NOMO-1 treated with DMSO at 0.1 percent for 48 hours (cell line): Measurements from ENCODE around the gene CENPK.
A peak's percentile ranks its signal among the peaks of the same experiment; 100 is the strongest.
"Not testable (repeated sequence)": the region's sequence is repeated elsewhere in the genome, so short reads cannot be mapped to it uniquely, and the experiment has no call there.

Experiments
- DNase-seq: peaks from one replicate; lab custom pipeline; 2025; ENCODE audit not compliant: unreplicated experiment; lab: John Stamatoyannopoulos, UW

The CENPK gene, protein sequence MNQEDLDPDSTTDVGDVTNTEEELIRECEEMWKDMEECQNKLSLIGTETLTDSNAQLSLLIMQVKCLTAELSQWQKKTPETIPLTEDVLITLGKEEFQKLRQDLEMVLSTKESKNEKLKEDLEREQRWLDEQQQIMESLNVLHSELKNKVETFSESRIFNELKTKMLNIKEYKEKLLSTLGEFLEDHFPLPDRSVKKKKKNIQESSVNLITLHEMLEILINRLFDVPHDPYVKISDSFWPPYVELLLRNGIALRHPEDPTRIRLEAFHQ

DNA sequence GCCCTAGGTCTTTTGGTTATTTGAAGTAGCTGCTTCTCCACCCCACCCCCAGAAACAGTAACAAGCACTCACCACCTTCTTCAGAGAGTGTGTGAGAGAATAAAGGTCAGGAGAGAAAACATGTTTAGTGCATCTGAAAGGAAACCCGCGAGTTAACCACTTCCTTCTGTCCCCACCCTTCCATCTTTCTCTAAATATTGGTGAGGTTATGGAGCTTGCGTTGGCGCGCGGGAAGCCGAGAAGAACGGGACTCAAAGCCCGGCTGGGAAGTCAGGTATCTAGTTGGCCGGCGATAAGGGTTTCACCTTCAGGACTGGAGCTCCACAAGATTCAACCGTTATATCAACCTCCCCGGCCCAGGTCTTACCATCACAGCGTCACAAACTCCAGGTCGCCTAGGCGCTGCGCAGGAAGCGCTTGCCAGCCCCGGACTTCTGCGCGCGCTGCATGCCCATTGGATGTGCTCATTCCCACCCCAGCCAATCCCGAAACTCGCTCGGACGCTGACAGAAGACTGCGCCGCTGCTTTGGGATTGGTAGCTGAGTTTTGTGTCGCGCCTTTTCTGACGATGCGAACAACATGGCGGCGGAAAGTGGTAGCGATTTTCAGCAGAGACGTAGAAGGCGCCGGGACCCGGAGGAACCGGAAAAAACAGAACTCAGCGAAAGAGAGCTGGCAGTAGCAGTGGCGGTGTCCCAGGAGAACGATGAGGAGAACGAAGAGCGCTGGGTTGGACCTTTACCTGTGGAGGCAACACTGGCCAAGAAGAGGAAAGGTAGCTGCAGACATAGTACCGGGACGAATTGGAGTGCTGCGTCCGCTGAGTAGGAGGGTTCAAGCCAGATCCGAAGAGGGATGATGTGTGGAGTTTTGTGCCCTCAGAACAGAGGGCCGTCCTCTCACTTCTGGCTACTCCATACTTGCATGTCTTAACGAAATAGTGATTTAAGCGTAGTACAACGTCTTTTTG is at the start of gene CENPK, which contains the start of gene PPWD1:
Gene CENPK (minus strand): TSS at position 438 of the 971 bp plus-strand sequence. CDS start 8,261 bp downstream, outside the sequence.
Gene PPWD1 (plus strand): TSS at position 566 of the 971 bp plus-strand sequence. CDS start 15 bp downstream, at position 581.
- DNase-seq = peak; percentile 97

DNA sequence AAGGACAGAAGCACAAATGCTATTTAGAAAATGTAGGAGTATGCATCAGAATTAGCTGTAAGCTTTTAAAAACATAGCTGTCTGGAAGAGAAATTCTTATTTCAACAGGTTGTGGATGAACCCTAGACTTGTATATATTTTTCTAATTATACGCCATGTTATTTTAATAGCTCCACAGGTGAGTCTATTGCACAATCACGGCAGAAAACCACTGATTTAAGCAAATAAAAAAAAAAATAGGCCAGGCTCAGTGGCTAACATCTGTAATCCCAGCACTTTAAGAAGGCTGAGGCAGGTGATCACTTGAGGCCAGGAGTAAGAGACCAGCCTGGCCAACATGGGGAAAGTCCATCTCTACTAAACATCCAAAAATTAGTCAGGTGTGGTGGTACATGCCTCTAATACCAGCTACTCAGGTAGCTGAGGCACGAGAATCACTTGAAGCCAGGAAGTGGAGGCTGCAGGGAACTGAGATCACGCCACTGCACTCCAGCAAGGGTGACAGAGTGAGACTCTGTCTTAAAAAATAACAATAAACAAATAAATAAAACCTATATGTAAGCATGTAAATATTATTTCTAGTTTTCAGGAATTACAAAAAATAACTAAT is 49.4 kb upstream of the CENPK start:
- no peak for DNase-seq

DNA sequence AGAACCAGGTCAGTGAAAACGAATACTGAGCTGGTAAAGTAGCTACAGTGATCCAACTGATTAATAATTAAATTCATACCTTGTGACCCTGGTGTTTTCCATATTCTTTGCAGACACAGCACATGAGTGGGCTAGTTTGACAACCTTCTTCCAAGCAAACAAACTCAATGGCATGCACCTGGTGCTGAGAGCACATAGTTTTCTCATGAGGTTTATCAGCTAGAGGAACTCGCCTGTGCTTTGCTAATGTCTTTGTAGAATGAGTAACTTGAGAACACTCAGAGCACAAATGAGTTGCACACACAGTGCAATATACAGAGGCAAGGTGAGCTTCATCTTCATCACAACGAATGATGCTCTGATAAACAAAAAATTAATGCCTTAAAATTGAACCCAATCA is 48.6 kb upstream of the CENPK start:
- DNase-seq = no peak

DNA sequence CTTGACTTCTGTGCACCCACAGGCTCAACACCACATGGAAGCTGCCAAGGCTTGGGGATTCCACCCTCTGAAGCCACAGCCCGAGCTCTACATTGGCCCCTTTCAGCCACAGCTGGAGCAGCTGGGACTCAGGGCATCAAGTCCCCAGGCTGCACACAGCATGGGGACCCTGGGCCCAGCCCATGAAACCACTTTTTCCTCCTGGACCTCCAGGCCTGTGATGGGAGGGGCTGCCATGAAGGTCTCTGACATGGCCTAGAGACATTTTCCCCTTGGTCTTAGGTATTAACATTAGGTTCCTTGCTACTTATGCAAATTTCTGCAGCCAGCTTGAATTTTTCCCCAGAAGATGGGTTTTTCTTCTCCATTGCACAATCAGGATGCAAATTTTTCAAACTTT is 38.8 kb upstream of the CENPK start:
- not testable (repeated sequence) for DNase-seq

DNA sequence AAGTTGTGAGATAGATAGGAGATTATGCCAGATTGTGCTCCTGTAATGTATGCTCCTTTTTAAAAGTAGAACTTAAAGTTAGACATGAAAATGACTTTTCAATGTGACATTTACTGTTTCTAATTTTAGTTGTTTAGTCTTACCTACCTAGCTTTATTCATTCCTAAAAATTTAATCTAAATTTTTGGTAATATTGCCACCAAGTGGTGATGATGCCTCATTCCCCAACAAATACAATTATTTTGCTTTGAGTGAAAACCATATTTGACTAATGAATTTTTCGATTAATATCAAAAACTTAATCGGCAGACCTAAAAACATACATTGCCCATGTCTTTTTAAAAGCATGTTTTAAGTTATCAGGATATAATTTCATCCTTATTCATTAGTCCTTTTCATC is 25.7 kb upstream of the CENPK start:
- no peak for DNase-seq

DNA sequence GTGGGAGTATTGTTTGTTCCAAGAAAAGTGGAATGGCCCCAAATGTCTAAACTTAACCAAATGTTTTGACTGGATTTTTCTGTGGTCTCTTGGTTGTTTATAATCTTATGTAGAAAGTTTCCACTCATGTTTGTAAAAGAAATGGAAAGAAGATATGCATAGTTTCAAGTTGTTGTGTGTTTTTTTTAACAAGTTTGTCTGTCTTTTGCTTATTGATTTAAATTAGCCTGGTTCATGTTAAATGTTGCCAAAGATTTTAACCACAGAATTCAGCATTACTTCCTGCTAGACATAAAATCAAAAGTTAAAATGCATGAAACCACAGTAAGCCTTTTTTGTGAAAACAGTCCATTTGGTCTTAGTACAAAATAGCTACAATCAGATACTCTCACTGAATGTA is 14.2 kb upstream of the CENPK start:
- no peak for DNase-seq

DNA sequence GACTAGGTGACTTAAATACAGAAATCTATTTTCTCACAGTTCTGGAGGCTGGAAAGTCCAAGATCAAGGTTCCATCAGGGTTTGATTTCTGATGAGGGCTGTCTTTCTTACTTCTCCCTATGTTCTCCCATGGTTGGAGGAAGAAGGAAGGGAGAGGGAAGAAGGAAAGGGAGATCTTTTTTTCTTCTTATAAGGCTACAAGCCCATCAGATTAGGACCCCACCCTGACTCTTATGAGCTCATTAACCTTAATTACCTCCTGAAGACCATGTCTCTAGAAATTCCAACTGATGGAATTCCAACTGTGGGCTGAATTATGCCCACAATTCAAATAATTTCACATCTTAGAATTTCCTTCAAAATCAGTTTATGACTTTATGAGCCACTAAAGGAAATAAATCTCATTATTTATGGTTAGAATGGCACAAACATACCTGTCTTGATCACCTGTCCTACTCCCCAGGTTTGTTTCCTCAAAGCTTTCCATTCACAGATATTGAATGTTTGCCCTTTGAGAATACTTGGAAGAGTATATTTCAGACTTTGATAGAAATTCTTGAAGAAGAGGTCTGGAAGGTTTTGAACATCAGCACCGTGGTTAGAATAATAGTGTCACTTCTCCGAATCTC is 7.7 kb upstream of the CENPK start:
- no peak for DNase-seq

DNA sequence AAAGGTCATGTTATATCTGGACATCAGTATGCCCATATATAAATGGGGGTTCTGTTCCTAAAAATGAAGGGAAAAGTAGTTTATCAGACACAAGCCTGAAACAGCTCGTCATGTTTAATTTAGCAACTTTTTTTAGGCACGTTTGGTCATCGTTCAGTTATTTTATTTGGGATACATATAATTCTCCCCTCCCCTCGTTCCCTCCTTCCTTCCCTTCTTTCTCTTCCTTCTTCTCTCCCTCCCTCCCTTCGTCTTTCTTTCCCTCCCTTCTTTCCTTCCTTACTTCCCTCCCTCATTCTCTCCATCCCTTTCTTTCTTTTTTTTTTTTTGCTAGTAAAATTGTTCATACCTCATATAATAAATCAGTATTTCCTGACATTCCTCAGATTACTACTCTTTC is 3.5 kb upstream of the CENPK start:
- DNase-seq = no peak

DNA sequence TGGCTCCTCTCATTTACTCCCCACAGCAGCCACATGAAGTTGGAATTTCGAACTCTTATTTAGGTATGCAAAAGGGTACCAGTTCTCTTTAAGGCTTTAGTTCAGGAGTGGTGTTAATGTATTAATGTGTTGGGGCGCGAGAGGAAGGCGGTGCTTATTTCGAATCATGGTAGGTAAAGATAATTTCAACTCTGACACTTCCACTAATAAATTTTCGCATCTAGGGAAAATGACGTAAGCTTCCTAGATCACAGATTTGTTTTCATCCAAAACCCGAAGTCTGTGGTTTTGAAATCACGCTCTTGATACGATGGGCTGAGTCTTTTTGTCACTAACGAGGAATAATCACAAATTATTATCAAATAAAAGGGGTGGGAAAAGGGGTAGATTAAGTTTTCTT is 809 bp upstream of the CENPK start:
- DNase-seq = no peak

DNA sequence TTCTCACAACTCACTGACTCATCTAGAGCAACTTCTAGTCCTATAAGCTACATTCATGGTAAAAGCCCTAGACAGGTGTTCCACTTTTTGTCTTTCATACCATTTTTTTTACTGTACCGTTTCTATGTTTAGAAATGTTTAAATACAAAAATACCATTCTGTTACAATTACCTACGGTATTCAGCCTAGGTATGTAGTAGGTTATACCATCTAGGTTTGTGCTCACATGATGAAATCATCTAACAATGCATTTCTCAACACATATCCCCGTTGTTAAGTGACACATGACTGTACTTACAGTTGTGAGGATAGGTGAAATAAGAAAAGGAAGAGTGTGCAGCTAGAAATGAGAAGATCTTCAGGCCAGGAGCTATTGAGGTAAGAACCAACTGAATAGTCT is 6.2 kb downstream of the CENPK start:
- no peak for DNase-seq

DNA sequence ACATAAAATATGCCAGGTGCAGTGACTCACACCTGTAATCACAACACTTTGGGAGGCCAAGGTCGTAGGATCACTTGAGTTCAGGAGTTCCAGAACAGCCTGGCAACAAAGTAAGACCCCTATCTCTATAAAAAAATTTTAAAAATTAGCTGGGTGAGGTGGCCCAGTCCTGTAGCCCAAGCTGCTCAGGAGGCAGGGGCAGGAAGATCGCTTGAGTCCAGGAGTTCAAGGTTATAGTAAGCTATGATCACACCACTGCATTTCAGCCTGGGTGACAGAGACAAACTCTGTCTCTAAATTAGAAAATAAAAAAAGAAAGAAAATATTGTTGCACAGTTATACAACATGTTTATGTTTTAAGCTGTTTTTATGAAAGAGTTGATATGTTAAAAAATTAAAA is 6.8 kb downstream of the CENPK start:
- no peak for DNase-seq

DNA sequence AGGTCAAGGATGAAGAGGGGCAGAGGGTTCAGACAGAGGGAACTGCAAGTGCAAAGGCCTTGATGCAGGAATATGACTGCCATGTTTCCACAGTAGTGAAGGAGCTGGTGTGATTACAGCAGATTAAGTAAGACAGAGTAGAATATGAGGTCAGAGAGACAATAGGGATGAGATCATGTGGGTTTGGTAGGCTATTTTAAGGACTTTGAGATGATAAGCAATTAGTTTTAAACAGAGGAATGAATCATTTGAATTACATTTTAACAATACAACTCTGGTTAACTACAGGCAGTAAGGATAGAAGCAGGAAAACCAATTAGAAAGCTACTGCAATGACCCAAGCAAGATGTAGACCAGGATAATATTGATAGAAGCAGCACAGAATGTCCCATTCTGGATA is 7.7 kb downstream of the CENPK start:
- DNase-seq = no peak

DNA sequence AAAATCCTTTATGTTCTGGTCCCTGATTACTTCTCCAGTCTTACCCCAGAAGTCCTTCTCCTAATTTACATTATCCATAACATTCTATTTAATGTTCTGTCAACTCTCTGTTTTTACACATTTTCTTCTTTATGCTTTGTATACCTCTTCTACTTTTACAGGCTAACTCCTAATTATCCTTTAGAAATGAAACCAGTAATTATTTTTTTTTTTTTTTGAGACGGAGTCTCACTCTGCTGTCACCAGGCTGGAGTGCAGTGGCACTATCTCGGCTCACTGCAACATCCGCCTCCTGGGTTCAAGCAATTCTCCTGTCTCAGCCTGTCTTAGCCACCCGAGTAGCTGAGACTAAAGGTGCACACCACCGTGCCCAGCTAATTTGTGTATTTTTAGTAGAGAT is 9.0 kb downstream of the CENPK start:
- no peak for DNase-seq

DNA sequence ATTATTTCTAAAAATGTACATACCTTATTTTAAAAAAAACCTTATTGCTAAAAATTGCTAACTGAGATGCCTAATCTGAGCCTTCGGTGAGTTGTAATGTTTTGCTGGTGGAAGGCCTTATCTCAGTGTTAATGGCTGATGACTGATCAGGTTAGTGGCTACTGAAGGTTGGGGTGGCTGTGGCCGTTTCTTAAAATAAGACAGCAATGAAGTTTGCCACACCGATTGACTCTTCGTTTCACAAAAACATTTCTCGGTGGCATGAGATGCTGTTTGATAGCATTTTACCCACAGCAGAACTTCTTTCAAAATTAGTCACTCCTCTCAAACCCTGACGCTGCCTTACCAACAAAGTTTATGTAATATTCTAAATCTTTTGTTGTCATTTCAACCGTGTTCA is 14.7 kb downstream of the CENPK start:
- no peak for DNase-seq

DNA sequence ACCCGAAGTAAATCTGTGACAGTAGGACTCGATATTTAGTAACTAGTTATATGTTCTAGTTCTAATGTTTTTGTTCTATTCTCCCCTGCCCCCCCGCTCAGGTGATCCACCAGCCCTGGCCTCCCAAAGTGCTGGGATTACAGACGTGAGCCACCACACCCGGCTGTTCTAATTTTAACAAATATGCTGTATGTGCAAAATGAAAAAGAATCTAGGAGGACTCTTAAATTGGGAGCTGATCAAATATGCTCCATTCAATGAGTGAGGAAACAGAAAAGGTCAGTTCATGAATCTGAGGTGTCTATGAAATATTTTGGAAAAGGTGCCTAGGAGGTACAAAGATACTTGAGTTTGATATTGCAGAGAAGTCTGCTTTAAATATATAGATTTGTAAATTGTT is 16.8 kb downstream of the CENPK start:
- DNase-seq = no peak

DNA sequence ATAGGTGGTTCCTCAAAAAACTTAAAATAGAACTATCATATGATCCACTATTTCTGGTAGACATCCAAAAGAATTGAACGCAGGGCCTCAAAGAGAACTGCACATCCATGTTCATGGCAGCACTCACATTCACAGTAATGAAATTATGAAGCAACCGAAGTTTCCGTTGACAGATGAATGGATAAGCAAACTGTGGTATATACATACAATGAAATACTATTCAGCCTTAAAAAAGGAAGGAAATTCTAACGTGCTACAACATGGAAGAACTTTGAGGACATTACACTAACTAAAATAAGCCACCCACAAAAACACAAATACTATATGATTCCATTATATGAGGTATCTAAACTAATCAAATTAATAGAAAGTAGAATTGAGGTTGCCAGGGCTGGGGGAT is 18.5 kb downstream of the CENPK start:
- DNase-seq = no peak

DNA sequence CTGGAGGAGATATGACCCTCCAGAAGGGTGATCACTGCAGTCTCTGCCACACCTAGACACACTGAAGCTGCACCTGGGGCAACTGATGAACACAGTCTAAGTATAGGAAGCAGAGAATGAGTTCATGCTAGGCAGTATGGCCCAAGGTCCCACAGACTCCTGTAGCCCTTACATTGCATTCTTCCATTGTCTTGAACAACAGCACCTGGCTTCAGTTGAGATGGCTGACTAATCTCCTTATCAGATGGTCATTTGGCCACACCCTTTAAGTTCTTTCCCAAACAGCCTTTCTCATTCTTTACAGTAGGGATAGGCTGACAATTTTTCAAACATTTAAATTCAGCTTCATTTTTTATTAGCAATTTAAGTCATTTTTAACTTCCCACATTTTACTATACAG is 23.1 kb downstream of the CENPK start:
- no peak for DNase-seq

DNA sequence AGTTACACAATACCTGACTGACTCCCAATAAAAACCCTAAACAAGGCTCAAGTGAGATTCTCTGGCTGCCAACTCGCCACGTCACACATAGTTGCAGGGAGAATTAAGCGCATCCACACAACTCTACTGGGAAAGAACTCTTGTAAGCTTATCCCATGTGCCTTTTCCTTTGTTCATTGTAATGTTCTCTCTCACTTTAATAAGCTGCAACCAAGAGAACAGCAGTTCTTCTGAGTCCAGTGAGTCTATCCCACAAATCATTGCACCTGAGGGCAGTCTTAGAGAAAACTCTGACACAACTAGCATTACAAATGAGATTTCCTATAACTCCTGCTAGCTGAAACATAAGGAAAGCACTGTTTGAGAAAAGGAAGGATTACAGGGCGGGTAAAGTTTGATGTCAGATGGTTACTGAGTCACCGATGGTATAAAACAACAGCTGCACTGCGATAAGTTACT is 27.4 kb downstream of the CENPK start:
- DNase-seq = no peak

DNA sequence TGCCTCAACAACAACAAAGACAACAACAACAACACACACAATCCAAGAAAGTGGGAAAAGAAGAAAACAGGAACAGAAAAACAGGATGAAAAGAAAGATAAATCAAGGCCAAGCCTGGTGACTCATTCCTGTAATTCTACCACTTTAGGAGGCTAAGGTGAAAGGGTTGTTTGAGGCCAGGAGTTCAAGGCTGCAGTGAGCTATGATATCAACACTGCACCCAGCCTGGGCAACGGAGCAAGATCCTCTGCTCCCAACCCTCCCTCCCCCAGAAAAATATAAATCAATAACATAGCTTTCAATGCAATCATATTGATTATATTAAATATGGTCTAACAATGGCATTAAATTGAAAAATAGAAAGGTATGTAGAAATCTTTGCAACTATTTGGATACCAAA is 32.1 kb downstream of the CENPK start:
- no peak for DNase-seq

DNA sequence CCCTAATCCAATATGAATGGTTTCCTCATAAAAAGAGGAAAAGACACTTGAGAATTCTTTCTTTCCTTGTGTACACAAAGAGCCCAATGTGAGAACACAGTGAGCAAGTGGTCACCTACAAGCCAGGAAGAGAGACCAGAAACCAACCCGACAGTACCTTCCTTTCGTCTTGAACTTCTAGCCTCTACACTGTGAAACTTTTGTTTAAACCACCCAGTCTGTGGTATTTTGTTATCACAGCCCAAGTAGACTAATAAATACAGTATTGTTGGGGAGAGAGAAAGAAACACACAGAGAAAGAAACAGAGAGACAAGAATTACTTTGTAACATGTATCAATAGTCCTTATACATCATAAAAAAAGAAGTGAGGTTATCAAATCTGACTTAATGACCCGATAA is 37.2 kb downstream of the CENPK start:
- no peak for DNase-seq
